H1 (cell line): ENCODE data around the gene ARID1B. TPM values are rescaled to one million over a fixed set of nuclear protein-coding genes. Genes with fewer than 3 reads are reported as not detected.

ENCODE experiments used
- EP300 ChIP-seq, 2 experiments: IDR thresholded peaks; 1 replicate in 1 of 2; 2 replicates in 1 of 2; pipeline ENCODE4 v1.6.1; 2011 to 2012; ENCODE audit warnings: low read depth in 2 of 2, low read length in 2 of 2, mild to moderate bottlenecking in 2 of 2, borderline replicate concordance in 1 of 2, inconsistent platforms in 1 of 2, moderate library complexity in 1 of 2
- GTF2F1 ChIP-seq: IDR thresholded peaks from 2 replicates; pipeline ENCODE4 v1.6.1; 2012; ENCODE audit warnings: low read depth, low read length, improper control_type of control experiment, borderline replicate concordance
- RXRA ChIP-seq: IDR thresholded peaks from 2 replicates; pipeline ENCODE4 v1.6.1; 2011; ENCODE audit warnings: low read depth, mild to moderate bottlenecking, low read length, moderate library complexity; ENCODE audit not compliant: insufficient read depth
- polyA plus RNA-seq, 7 experiments: library from polyadenylated mRNA; depleted of rRNA in 3 of 7; stranded (reverse) in 5 of 7; unstranded in 2 of 7; fragments of >200 nt in 5 of 7; fragments of 200-250 nt in 2 of 7; gene quantifications; 1 replicate in 5 of 7; 2 replicates in 1 of 7; 4 replicates in 1 of 7; pipeline versions ENCODE4 v1.2.1 to v1.2.3, GENCODE V29; 2011 to 2013; ENCODE audit warnings: missing spikeins in 2 of 7, mixed read lengths in 2 of 7
- total RNA-seq: library from RNA; stranded (reverse); fragmentation: NEBNext Ultra II Directional; extraction: Animal tissue kit (Norgen Biotek cat#: 25700); gene quantifications from 2 replicates; pipeline ENCODE4 v1.2.1, GENCODE V29; 2021

Gene ARID1B
- total and polyA plus RNA-seq, 2 of the 8 experiments (the other 6 are each of a cell fraction or from before 2014, with no cell fraction given): 24.3 to 70.3 TPM

- no peak for TF ChIP-seq EP300 (IDR thresholded peaks at IDR 0.05; ENCODE audit: borderline replicate concordance in 1 of 2, low read depth in 2 of 2, low read length in 2 of 2)
- TF ChIP-seq RXRA: no peak
- TF ChIP-seq GTF2F1: no peak
These were observed 300.1 kb downstream of the ARID1B start (continued) for GRCh38 chr6:157077251-157077650.
